ENCODE results near the gene KRAS. TPM values are rescaled to one million over a fixed set of nuclear protein-coding genes. Genes with fewer than 3 reads are reported as not detected.

Gene KRAS
- total RNA-seq, 2 experiments from 2014 or later, result 8.6 to 39.1 TPM

GRCh38 chr12:25186038-25186787 lies 64.5 kb downstream of the KRAS start:
- ChIA-PET POLR2A (interaction anchor here (0.5 kb wide), 1 partner anchor 230 kb away, joined by 3 read pairs; no protein-coding TSS in a partner anchor), CTCF (ENCODE audit: unreplicated experiment) (no interaction called here)
- Histone ChIP-seq H3K4me2 (ENCODE audit: low read length) (0 out of 2 replicates have a peak overlapping the region, but pooled peaks have one; percentile 3), H3K36me3 (ENCODE audit: insufficient read depth, low read length) (no peaks in the 10 kb centered on the region), H3K27ac (ENCODE audit: low read depth, low read length, poor library complexity, severe bottlenecking) (no peak overlapping the region), H3K4me1 (ENCODE audit: insufficient read depth, low read length, poor library complexity, severe bottlenecking) (no peaks in the 10 kb centered on the region), H3K9me2 (ENCODE audit: insufficient read depth, low read length) (no peaks in the 10 kb centered on the region), H3K79me2 (ENCODE audit: insufficient read depth, low read depth, low read length) (no peaks in the 10 kb centered on the region), H2AFZ (ENCODE audit: low read length) (no peak overlapping the region; the same call in 1 of the 2 replicates), H4K20me1 (ENCODE audit: insufficient read depth, low read length) (no peaks in the 10 kb centered on the region), H3K9me3 (ENCODE audit: low read length) (no peaks in the 10 kb centered on the region), H3K4me3 (ENCODE audit: low read depth, low read length, poor library complexity, severe bottlenecking) (no peak overlapping the region)
- intact Hi-C loops (cut with micrococcal nuclease; ENCODE audit: unreplicated experiment), result no loop called here
- TF ChIP-seq, protein P1, sequence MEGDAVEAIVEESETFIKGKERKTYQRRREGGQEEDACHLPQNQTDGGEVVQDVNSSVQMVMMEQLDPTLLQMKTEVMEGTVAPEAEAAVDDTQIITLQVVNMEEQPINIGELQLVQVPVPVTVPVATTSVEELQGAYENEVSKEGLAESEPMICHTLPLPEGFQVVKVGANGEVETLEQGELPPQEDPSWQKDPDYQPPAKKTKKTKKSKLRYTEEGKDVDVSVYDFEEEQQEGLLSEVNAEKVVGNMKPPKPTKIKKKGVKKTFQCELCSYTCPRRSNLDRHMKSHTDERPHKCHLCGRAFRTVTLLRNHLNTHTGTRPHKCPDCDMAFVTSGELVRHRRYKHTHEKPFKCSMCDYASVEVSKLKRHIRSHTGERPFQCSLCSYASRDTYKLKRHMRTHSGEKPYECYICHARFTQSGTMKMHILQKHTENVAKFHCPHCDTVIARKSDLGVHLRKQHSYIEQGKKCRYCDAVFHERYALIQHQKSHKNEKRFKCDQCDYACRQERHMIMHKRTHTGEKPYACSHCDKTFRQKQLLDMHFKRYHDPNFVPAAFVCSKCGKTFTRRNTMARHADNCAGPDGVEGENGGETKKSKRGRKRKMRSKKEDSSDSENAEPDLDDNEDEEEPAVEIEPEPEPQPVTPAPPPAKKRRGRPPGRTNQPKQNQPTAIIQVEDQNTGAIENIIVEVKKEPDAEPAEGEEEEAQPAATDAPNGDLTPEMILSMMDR (conservative IDR thresholded peaks at IDR 0.05; ENCODE audit: low read length), result no peak
- no peak for TF ChIP-seq EZH2phosphoT487 (IDR thresholded peaks at IDR 0.05; ENCODE audit: borderline replicate concordance, low read depth, low read length)
- BruUV-seq (replicated peaks), result no TSS peak
- peak; percentile 10 for DNase-seq (ENCODE audit: low spot score)

GRCh38 chr12:25184132-25184531 lies 66.6 kb downstream of the KRAS start:
- Histone ChIP-seq H3K4me1 (ENCODE audit: insufficient read depth, low read length, poor library complexity, severe bottlenecking) (no peaks in the 10 kb centered on the region), H3K9me2 (ENCODE audit: insufficient read depth, low read length) (no peaks in the 10 kb centered on the region), H3K79me2 (ENCODE audit: insufficient read depth, low read depth, low read length) (no peaks in the 10 kb centered on the region), H3K4me2 (ENCODE audit: low read length) (no peak overlapping the region), H2AFZ (ENCODE audit: low read length) (no peak overlapping the region), H3K36me3 (ENCODE audit: insufficient read depth, low read length) (no peaks in the 10 kb centered on the region), H3K9me3 (ENCODE audit: low read length) (no peaks in the 10 kb centered on the region), H3K4me3 (ENCODE audit: low read depth, low read length, poor library complexity, severe bottlenecking) (no peak overlapping the region), H3K27ac (ENCODE audit: low read depth, low read length, poor library complexity, severe bottlenecking) (no peak overlapping the region), H4K20me1 (ENCODE audit: insufficient read depth, low read length) (no peaks in the 10 kb centered on the region)
- no TSS peak for BruUV-seq (replicated peaks)
- DNase-seq (ENCODE audit: low spot score), result no peak
- no peak for TF ChIP-seq EZH2phosphoT487 (IDR thresholded peaks at IDR 0.05; ENCODE audit: borderline replicate concordance, low read depth, low read length)
- TF ChIP-seq, protein P1 (conservative IDR thresholded peaks at IDR 0.05; ENCODE audit: low read length), result no peak
- CTCF ChIA-PET (ENCODE audit: unreplicated experiment), result no interaction called here
- POLR2A ChIA-PET, result interaction anchor here (1.1 to 1.5 kb wide), 2 partner anchors 11 to 77 kb away, joined by 3 to 5 read pairs; partner anchors contain the start of genes DNAI7 and ETFRF1
- intact Hi-C loops (cut with micrococcal nuclease; ENCODE audit: unreplicated experiment), result no loop called here

DNA sequence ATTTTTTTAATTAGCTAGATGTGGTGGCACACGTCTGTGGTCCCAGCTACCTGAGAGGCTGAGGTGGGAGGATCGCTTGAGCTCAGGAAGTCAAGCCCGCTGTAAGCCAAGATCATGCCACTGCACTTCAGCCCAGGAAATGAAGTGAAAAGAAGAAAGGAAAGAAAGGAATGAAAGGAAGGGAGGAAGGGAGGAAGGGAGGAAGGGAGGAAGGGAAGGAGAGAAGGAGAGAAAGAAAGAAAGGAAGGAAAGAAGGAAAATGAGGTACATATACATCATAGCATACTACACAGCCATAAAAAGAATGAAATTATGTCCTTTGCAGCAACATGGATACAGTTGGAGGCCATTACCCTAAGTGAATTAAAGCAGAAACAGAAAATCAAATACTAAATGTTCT lies 68.0 kb downstream of the KRAS start:
- no peak overlapping the region for H2AFZ ChIP-seq (ENCODE audit: low read length)

More for the DNA sequence above, 68.0 kb downstream of the KRAS start:
- no peaks in the 10 kb centered on the region for H3K9me2 ChIP-seq (ENCODE audit: insufficient read depth, low read length)
- TF ChIP-seq, protein P1 (conservative IDR thresholded peaks at IDR 0.05; ENCODE audit: low read length), result no peak
- no peak for TF ChIP-seq EZH2phosphoT487 (IDR thresholded peaks at IDR 0.05; ENCODE audit: borderline replicate concordance, low read depth, low read length)
- H3K36me3 ChIP-seq (ENCODE audit: insufficient read depth, low read length), result no peaks in the 10 kb centered on the region
- ChIA-PET CTCF (ENCODE audit: unreplicated experiment) (no interaction called here), POLR2A (interaction anchor here (0.5 to 1.2 kb wide), 3 partner anchors 21 to 230 kb away, joined by 3 to 7 read pairs (median 3); no protein-coding TSS in a partner anchor)
- no peak for DNase-seq (ENCODE audit: low spot score)
- H4K20me1 ChIP-seq (ENCODE audit: insufficient read depth, low read length), result no peaks in the 10 kb centered on the region
- no peaks in the 10 kb centered on the region for H3K9me3 ChIP-seq (ENCODE audit: low read length)
- H3K4me1 ChIP-seq (ENCODE audit: insufficient read depth, low read length, poor library complexity, severe bottlenecking), result no peaks in the 10 kb centered on the region
- no peak overlapping the region for H3K4me3 ChIP-seq (ENCODE audit: low read depth, low read length, poor library complexity, severe bottlenecking)
- no peak overlapping the region for H3K4me2 ChIP-seq (ENCODE audit: low read length)
- no TSS peak for BruUV-seq (replicated peaks)
- intact Hi-C loops (cut with micrococcal nuclease; ENCODE audit: unreplicated experiment), result no loop called here
- H3K27ac ChIP-seq (ENCODE audit: low read depth, low read length, poor library complexity, severe bottlenecking), result no peak overlapping the region
- no peaks in the 10 kb centered on the region for H3K79me2 ChIP-seq (ENCODE audit: insufficient read depth, low read depth, low read length)

Measured in OCI-LY7 (cell line).